ENCODE data around the gene ZDHHC17.
"Not testable (repeated sequence)": the region's sequence is repeated elsewhere in the genome, so short reads cannot be mapped to it uniquely, and the experiment has no call there.

Gene ZDHHC17

DNA sequence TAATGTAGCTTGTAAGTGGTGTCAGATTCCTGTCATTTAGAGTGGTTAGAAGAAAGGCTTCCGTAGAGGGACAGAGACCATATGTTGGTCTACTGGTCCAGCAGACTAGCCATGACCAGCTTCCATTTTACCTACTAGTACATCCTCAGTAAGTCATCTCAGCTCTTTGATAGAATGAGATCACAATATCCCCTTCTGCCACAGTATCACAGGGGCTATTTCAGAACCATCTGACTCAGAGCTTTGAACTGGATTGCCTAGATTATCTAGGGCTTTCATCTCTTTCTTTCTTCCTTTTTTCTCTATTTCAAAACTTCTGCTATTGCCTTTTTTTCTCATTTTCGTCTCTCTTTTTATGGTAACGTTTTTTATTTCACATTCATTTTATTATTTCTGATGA lies 4.7 kb downstream of the ZDHHC17 start:
- no peak for DNase-seq (ENCODE audit: low spot score)

DNA sequence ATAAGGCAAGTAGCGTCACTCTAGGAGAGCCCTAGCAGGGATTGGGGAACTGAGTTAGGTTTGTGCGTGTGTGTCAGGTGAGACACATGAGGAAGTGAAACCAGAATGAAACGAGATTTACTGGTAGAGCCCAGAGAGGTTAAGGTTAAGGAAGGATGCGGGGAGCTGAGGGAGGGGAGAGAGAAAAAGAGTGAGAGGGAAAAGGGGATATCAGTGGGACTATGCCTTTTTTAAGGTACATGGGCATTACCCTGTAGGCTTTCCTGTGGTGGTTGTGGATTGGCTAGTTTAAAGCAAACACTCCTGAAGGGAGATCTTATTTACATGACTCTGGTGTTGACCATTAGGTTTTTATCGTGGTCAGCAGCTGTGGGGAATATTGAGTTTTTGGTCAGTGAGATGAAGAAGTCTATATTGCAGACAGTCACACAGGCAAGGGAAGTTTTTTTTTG lies 13.9 kb downstream of the ZDHHC17 start:
- no peak for DNase-seq (ENCODE audit: low spot score)

DNA sequence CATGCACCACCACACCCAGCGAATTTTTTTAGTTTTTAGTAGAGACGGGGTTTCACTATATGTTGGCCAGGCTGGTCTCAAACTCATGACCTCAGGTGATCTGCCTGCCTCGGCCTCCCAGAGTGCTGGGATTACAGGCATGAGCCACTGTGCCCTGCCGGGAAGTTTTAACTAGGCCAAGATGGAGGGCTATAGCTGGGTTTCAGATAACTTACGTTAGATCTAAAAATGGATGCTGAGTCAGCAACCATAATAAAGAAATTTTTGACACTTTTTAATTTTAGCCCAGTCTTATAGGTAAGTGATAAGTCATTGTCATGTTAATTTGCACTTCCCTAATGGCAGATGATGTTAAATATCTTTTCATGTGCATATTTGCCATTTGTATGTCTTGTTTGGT lies 14.4 kb downstream of the ZDHHC17 start:
- no peak for DNase-seq (ENCODE audit: low spot score)

DNA sequence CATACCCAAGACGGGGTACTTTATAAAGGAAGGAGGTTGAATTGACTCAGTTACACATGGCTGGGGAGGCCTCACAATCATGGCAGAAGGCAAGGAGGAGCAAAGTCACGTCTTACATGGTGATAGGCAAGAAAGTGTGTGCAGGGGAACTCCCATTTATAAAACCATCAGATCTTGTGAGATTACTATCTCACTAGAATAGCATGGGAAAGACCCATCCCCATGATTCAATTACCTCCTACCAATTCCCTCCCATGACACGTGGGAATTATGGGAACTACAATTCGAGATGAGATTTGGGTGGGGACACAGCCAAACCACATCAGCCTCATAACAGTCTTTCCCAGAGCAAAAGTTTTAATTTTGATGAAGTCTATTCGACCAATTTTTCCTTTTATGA lies 15.4 kb downstream of the ZDHHC17 start:
- DNase-seq (ENCODE audit: low spot score): not testable (repeated sequence)

DNA sequence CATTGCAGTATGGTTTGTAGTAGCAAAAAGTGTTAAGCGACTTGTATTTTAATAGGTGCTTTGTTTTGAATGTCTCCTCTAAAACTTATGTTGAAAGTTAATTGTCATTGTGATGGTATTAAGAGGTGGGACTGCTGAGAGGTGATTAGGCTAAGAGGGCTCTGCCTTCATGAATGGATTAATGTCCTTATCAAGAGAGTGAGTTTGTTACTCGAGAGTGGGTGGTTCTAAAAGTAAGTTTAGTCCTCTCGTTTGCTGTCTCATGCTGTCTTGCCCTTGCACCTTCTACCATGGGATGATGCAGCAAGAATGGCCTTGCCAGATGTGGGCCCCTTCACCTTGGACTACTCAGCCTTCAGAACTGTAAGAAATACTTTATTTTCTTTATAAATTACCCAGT lies 17.4 kb downstream of the ZDHHC17 start:
- no peak for DNase-seq (ENCODE audit: low spot score)

DNA sequence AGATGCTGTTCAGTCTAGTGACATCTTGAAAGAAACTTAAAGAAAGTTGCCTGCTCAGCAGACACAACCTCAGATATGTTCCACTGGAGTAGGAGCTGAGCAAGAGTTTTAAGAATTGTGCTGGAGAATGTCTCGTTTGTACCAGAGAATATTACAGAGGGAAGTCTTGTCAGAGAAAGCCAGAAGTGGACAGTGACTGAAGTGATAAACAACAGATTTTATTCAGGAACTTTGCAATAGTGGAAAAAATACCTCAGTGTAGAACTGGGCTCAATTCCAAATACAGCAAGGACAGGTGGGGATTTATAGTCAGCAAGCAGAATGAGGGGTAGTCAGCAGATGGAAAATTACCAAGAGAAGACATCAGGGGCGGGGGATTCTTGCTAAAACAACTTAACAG lies 18.6 kb downstream of the ZDHHC17 start:
- DNase-seq (ENCODE audit: low spot score): no peak

DNA sequence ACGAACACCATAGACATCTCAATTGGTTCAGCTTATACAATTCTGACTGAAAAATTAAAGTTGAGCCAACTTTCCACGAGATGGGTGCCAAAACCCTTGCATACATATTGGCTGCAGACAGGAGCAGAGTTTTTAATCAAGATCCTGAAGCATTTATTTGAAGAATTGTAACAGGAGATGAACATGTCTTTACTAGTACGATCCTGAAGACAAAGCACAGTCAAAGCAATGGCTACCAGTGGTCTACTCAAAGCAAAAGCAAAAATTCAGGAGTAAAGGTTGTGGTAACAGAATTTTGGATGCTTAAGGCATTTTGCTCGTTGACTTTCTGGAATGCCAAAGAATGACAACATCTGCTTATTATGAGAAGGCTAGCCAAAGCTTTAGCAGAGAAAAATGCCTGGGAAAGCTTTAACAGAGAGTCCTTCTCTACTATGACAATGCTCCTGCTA lies 20.7 kb downstream of the ZDHHC17 start:
- peak; percentile 47 for DNase-seq (ENCODE audit: low spot score)

DNA sequence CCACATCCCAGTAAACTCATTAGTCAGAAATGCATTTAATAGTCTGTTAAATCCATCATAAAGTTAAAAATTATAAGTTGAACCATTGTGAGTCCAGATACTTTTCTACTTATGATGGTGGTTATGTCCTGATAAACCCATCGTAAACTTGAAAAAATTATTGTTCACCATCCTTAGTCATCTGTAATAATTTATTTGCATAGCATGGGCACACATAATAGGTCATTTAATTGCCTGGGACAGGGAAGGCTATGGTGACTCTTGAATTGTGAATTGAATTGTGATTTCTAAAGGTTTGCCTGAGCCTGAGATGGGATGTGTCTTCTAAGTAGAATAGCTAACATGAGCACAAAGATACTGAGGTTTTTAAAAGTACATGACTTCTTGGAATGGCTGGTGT lies 21.5 kb downstream of the ZDHHC17 start:
- no peak for DNase-seq (ENCODE audit: low spot score)

DNA sequence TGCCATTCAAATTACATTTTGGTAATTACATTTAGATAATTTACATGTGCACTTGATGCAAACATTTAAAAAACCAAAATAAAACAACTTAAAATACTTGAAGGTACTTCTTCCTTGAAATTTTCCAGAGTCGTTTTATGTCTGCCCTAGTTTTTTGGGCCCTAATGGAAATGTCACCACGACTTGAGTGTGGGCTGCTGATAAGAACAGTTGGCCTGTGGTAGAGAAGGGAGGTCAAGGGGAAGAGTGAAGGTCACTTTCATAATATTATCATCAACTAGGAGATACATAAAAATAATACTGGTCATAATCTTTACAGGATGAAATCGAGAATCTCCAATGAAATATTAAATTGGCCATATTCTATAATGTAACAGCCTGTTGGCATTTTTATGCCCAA lies 23.1 kb downstream of the ZDHHC17 start:
- DNase-seq (ENCODE audit: low spot score): no peak

DNA sequence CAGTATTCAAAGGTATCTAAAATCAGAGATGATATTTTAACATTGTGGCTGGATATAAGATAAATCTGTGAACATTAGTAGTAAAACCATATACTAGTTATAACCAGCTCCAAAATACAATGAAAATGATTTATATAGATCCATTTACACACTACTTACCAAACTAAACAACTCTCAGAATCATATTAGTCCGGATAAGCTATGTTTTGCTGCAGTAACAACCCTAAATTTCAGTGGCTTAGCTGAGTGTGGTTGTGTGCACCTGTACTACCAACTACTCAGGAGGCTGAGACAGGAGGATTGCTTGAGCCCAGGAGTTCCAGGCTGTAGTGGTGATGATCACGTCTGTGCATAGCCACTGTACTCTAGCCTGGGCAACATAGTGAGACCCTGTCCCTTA lies 23.8 kb downstream of the ZDHHC17 start:
- DNase-seq (ENCODE audit: low spot score): no peak

DNA sequence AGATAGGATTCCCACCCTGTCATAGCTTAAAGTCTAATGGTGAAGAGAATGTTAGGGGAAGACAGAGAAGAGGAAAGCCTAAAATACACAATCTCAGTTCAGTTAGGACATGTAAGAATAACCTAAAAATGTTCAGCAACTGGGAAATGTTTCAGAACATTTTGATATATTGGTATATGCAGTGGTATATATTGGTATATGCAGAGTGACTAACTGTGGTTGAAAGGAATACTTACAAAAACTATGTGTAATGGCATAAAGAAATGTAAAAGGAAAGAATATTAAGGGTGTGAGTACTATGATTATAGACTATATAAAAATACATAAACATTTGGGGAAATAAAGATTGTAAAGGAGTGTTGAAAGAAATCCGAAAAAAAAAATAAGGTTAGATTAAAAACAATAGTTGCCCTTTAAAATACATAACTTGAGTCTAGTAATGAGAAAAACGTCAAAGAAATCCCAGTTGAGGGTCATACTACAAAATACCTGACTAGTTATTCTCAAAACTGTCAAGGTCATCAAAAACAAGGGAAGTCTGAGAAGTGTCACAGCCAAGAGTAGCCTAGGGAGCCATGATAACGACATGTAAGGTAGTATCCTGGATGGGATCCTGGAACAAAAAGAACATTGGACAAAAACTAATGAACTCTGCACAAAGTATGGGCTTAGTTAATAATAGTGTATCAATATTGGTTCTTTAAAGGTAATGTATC lies 25.6 kb downstream of the ZDHHC17 start:
- DNase-seq (ENCODE audit: low spot score): no peak

DNA sequence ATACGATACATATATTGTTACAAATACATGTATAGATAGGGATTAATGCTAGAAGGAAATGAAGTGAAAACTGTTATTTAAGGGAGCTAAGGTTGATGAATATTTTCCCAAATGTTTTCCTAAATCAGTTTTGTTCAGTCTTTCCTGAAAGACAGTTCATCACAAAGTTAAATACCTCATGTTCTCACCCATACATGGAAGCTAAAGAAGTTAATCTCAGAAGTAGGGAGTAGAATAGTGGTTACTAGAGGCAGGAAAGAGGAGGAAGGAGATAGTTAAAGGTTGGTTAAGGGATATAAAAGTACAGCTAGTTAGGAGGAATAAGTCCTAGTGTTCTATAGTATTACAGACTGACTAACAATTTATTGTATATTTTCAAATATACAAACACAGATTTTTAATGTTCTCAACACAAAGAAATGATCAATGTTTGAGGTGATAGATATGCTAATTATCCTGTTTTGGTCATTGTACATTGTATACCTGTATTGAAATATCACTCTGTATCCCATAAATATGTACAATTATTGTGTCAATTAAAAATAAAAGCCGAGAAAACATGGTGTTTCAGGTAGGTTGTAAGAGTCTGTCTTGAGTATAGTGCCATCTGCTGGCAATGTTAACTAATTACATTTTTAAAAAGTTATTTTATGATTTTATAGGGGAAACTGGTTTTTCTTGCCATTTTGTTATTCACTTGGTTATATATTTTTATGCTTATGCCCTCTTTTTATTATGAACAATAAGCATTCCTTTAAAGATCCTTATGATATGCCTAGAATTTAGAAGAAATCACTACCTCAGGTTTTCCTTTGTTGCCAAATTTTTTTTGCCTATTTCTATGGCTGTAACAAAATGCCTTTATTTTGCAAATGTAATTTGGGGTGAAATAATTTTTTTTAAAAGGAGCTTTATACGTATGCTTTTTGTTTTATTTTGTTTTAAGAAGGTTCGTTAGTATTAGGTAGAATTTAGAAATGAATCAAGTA lies 26.9 kb downstream of the ZDHHC17 start:
- peak; percentile 31 for DNase-seq (ENCODE audit: low spot score)

DNA sequence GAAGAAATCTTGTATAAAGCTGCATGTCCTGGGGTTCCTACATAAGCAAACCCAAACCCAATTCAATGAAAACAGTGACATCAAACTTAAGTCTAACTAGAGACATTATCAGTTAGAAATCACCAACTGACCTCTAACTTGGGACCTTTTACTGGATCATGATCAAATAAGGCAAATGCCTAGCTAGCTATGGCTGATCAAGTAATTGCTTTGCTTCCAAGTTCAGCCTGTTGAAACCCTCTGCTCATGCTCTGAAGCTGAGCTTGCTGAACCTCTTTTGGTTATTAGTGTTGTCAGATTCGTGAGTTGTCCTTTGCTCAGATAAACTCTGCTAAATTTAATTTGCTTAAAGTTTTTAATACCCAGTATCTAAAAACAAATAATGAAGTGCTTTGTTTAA lies 28.9 kb downstream of the ZDHHC17 start:
- DNase-seq (ENCODE audit: low spot score): no peak

DNA sequence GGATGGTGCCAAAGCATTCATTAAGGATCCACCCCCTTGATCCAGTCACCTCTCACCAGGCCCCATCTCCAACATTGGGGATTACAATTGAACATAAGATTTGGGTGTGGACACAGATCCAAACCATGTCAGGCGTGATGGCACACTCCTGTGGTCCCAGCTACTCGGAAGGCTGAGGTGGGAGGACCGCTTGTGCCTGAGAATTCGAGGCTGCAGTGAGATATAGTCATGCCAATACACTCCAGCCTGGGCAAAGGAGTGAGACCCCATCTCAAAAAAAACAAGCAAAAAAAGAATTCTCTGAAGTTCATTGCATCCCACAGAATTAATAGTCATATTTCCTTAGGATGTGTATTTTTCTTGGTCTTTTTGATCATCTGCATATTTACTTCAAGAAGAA lies 34.9 kb downstream of the ZDHHC17 start:
- no peak for DNase-seq (ENCODE audit: low spot score)

DNA sequence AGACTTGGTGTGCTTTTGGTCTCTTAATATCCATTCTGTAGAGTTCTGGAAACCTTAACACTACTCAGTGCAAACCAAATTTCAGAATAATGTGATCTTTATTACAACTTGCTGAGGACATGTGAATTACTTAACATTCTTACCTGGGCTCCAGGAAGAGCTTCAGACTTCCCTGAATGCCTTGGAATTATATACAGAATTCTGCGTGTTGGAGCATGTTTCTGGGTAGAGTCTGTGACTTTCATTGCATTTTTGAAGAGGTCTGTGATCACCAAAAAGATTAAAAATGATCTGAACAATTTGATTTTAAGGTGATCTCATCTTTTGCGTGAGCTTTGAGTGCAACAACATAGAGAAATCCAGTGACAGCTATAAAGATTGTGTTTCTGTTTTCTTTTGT lies 35.4 kb downstream of the ZDHHC17 start:
- DNase-seq (ENCODE audit: low spot score): no peak

DNA sequence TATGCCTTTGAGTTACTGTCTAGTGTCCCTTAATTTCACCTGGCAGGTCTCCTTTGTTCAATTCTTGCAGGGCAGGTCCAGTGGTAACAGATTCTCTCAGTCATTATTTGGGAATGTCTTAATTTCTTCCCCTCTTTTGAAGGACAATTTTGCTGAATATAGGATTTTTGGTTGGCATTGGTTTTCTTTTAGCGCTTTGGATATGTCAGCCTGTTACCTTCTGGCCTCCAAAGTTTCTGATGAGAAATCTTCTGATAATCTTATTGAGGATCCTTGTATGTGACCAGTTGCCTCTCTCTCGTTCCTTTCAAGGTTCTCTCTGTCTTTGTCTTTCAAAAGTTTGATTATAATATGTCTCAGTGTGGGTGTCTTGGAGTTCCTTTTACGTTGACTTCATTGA lies 38.1 kb downstream of the ZDHHC17 start:
- no peak for DNase-seq (ENCODE audit: low spot score)

DNA sequence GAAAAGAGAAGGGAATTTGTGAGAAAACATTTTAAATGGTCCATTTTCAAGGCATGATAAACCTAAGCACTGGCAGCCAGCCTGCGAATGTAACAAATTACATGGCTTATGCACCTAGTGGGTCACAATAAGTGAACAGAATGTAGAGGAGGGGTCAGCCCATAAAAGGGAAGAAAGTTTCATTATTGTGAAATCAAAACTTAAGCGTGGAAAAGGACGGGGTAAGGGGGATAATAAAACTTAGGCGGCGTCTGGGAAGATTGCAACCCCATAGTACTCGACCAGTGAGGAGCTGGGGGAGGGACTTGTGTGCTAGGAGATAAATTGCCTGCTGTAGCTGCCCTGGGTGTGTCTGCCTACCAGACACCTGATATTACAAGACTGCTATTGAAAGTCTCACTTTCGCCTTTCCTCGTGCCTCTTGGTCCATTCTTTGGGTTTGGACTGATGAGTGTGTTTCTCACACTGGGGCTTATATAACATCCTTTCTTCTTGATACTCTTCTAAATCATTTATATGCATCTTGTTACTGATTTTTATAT lies 40.6 kb downstream of the ZDHHC17 start:
- DNase-seq (ENCODE audit: low spot score): no peak

DNA sequence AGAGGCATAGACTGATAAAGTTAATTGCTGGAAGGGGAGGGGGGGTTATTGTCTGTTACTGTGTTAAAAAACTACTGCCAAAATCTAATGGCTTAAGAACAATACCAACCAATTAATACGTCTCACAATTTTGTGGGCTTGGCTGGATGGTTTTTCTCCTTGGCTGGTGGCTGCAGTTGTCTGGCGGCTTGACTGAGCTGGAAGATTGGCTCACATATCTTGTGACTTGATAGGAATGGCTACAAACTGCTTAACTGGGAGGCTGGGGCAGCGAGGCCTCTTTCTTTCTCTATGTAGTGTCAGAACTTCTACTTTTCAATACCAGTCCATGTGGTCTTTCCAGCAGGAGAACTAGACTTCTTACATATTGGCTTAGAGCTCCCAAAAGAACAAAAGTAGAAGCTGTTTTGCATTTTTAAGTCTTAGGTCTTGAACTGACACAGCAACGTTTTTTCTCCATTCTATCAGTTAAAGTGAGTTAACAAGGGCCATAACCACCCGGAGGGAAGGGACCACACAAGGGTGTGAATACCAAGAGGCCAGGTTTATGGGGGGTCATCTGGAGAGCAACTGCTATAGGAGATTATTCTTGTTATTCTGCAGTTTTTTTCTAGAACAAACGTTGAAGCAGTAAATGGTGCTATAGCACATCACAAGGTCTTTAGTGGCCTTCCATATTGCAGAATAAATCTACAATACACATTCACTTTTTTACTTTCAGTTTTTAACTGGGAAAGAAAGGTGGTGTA lies 46.9 kb downstream of the ZDHHC17 start:
- no peak for DNase-seq (ENCODE audit: low spot score)

DNA sequence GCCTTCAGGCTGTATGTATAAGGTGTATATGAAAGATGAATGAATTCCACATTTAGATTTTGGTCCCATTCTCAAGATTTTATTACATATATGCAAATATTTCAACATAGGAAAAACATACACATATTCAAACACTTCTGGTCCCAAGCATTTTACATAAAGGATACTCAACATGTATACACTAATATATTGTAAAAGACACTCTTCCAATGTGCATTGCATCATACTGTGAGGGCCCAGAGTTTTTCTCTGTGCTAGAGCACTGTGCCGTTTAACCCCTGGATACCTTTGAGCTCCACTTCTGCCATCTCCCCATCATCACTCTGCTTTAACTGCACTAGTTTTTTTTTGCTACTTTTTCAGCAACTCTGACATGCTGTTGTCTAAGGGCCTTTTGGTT lies 48.1 kb downstream of the ZDHHC17 start:
- no peak for DNase-seq (ENCODE audit: low spot score)

DNA sequence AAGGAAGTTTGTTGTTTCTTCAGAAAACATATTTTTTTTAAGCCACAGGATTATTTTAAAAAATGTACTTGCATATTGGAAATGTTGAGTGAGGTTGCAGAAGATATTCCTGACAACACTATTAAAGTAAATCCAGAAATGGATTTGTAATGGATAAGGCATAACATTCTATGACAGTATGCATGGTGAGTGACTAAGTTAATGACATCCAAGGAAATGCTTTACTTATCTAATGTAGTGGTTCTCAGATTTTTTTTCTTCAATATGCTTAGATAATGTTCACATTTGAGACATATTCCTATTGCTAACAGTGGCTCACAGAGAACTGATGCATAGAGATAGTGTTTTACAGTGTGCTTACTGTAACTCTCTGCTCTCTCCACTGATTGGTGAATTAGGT lies 49.4 kb downstream of the ZDHHC17 start:
- no peak for DNase-seq (ENCODE audit: low spot score)

DNA sequence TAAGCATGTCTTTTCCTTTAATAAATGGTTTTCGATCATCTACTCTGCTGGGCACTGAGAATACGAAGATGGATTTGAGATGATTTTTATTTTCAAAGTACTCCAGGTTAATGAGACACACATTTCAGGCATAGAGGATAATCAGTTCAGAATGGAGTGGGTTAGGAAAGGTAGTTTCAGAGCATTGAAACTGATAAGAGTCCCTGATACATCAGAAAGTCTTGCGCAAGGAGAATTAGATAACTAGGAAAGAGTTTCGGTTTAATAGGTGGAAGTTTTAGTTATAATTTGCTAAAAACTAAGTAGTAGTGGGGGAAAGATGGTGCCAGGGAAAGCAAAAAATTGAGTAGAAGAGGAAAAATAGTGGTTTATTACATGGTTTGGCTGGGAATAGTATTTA lies 50.1 kb downstream of the ZDHHC17 start:
- no peak for DNase-seq (ENCODE audit: low spot score)

DNA sequence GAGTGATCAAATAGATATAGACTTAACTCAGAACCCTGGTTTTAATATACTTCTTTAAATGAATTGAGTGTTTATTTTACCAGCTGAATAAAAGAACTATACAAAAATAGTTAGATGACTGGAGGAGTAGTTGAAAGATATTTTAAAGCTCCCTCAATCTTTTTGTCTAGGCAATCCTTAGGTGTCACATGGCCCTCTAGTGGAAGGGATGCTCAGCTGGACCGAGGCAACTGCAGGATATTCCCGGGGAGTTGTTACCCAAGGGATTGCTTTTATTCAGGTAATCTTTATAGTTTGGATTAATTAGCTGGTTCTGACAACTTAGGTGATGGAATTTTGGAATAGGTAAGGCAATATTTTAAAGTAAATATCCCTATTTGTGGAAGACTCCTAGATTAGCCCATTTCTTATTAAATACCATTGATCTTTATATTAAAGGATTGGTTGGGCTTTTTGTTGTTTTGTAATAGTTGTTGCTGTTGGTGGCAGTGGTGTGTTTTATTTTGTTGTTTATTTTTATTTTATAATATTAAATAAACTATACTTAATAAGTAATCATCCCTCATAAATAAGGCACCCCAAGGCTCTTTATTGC lies 57.1 kb downstream of the ZDHHC17 start:
- DNase-seq (ENCODE audit: low spot score): peak; percentile 64

Measured in AG20443 (cell line).